ENCODE results near the gene SFXN3.

SFXN3 gene

DNA sequence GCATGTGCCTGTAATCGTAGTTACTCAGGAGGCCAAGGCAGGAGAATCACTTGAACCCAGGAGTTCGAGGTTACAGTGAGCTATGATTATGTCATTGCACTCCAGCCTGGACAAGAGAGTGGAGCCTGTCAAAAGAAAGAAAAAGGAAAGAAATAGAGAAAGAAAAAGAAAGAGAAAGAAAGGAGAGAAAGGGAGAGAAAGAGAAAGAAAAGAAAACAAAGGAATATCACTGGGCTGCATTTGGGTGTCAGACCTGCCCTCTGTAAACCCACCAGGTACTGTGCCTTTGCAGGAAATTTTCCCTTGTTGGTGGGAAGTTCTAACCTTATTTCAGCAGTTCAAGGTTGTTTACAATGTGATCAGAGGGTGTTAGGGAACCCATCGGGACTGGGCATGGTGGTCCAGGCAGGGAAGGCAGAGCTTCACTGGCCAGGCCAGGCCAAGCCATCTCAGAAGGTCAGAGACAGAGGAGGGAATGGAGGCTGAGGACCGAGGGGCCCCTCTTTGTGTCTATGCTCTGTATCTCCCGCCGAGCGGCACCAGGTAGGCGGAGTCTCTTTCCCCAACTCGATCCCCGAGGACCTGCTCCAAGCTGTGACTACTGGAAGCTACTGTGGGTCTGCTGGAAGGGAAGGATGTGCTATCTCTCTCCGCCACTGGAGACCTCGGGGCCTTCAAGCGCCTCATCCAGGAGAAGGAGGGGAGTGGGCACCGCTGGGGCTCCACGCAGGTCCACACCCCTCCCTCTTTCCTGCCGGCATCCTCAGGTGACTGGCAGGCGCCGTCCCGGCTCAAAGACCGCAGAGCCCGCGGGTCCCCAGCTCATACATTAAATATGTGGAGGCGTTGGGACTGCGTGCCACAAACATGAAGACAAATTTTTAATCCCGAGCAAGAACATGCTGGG lies 15.6 kb downstream of the SFXN3 start:
- H3K4me3 ChIP-seq (ENCODE audit: low read length) = no peak overlapping the region
- H3K36me3 ChIP-seq (ENCODE audit: control insufficient read depth, insufficient read depth, low read length) = no peaks in the 10 kb centered on the region
- peaks cover 49% of the 10 kb centered on the region for H3K27me3 ChIP-seq (ENCODE audit: control insufficient read depth, insufficient read depth, low read length)
- no peak for DNase-seq (ENCODE audit: low read depth, low spot score)
- H3K9me3 ChIP-seq (ENCODE audit: control insufficient read depth, insufficient read depth, low read length) = no peaks in the 10 kb centered on the region
- WGBS (ENCODE audit: insufficient coverage, insufficient read length) = no CpG with 5 or more reads among the region's 25 CpGs
- H3K4me1 ChIP-seq (ENCODE audit: control insufficient read depth, insufficient read depth, low read length) = peaks cover 11% of the 10 kb centered on the region
- no peak overlapping the region for H3K27ac ChIP-seq (ENCODE audit: low read length)

DNA sequence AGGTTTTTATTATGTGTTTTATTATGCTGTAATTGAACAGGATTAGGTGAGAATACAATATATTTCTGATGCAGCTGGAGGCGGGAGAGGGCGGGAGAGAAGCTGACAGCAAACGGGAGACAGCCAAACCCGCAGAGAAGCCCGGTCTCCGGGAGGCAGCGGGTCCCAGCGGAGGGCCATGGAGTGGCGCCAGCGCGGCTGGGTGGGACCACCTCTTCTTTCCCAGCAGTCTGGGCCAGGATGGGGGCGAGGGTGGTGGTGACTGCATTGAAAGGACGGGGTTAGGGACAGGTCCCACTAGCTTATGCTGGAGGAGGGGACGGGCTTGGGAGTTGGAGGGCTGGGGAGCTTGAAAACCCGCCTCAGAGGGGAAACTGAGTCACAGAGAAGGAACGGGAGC lies 16.2 kb downstream of the SFXN3 start:
- Histone ChIP-seq H3K4me3 (ENCODE audit: low read length) (no peak overlapping the region), H3K27me3 (ENCODE audit: control insufficient read depth, insufficient read depth, low read length) (peaks cover 49% of the 10 kb centered on the region), H3K36me3 (ENCODE audit: control insufficient read depth, insufficient read depth, low read length) (no peaks in the 10 kb centered on the region), H3K9me3 (ENCODE audit: control insufficient read depth, insufficient read depth, low read length) (no peaks in the 10 kb centered on the region), H3K4me1 (ENCODE audit: control insufficient read depth, insufficient read depth, low read length) (peaks cover 11% of the 10 kb centered on the region), H3K27ac (ENCODE audit: low read length) (no peak overlapping the region)
- DNase-seq (ENCODE audit: low read depth, low spot score) = no peak
- WGBS (ENCODE audit: insufficient coverage, insufficient read length) = no CpG with 5 or more reads among the region's 16 CpGs

DNA sequence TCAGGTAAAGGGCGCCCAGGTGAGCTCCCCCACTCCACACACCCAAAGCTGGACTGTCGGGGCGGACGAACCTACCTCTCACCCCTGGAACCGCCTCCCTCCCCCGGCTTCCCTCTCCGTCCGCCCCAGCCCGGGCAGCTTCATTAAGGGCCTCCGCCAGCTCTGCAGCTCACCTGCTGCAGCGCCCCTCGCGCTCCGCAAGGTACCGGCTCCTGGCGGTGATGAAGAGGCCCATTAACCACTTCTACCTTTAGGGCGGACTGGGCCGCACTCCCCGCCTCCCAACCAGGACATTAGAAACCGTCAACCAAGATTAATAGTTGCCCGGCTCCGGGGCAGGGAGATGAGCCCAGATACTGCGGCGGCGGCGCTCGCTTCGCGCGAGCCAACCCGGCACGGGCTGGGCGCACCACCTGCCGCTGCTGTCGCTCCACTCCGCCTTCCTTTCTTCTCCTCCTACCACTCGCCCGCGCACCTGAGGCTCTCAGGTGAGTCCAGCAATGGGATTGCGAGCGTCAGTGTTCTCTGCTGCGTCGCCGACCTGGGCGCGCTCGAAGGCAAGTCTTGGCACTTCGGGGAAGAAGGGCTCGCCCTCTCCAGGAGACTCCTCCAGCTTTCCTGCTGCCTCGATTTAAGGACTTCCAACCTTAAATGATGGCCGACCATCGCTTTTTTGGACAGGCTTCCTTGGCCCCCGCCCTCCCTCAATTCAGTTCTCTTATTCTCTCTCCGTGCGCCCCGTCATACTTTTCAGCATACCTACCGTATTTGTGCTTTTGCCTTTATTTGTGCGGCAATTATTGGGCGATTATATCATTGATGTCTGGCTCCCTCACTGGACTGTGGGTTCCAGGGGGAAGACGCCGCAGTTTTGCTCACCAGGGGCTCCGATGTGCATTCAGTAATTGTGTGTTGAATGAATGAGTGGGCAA lies 17.2 kb downstream of the SFXN3 start:
- H3K9me3 ChIP-seq (ENCODE audit: control insufficient read depth, insufficient read depth, low read length) = no peaks in the 10 kb centered on the region
- H3K4me1 ChIP-seq (ENCODE audit: control insufficient read depth, insufficient read depth, low read length) = peaks cover 9% of the 10 kb centered on the region
- H3K27ac ChIP-seq (ENCODE audit: low read length) = no peak overlapping the region
- H3K36me3 ChIP-seq (ENCODE audit: control insufficient read depth, insufficient read depth, low read length) = no peaks in the 10 kb centered on the region
- H3K4me3 ChIP-seq (ENCODE audit: low read length) = no peak overlapping the region; the same call in 1 of the 2 replicates
- no peak for DNase-seq (ENCODE audit: low read depth, low spot score)
- H3K27me3 ChIP-seq (ENCODE audit: control insufficient read depth, insufficient read depth, low read length) = peaks cover 49% of the 10 kb centered on the region
- no CpG with 5 or more reads among the region's 62 CpGs for WGBS (ENCODE audit: insufficient coverage, insufficient read length)

- Histone ChIP-seq H3K36me3 (ENCODE audit: control insufficient read depth, insufficient read depth, low read length) (no peaks in the 10 kb centered on the region), H3K4me1 (ENCODE audit: control insufficient read depth, insufficient read depth, low read length) (peaks cover 7% of the 10 kb centered on the region; the same call in 1 of the 2 replicates), H3K27me3 (ENCODE audit: control insufficient read depth, insufficient read depth, low read length) (peaks cover 45% of the 10 kb centered on the region), H3K27ac (ENCODE audit: low read length) (no peak overlapping the region), H3K9me3 (ENCODE audit: control insufficient read depth, insufficient read depth, low read length) (no peaks in the 10 kb centered on the region), H3K4me3 (ENCODE audit: low read length) (no peak overlapping the region)
- no peak for DNase-seq (ENCODE audit: low read depth, low spot score)
- WGBS (ENCODE audit: insufficient coverage, insufficient read length) = no CpG with 5 or more reads among the region's 42 CpGs
Observed at GRCh38 chr10:101050208-101051069, 19.4 kb downstream of the SFXN3 start.

DNA sequence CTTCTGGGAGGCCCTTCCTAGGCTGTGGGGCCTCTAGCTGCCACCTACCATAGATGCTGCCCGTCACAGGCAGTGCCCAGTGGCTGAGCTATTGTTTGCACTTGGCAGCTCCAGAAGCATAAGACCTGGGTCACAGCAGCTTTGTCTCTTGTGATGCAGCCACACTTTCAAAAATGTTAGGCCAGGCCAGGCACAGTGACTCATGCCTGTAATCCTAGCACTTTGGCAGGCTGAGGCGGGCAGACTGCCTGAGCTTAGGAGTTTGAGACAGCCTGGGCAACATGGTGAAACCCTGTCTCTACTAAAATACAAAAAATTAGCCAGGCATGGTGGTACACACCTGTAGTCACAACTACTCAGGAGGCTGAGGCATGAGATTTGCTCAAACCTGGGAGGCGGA lies 21.3 kb downstream of the SFXN3 start:
- Histone ChIP-seq H3K4me1 (ENCODE audit: control insufficient read depth, insufficient read depth, low read length) (peaks cover 5% of the 10 kb centered on the region; the same call in 1 of the 2 replicates), H3K4me3 (ENCODE audit: low read length) (no peak overlapping the region), H3K9me3 (ENCODE audit: control insufficient read depth, insufficient read depth, low read length) (no peaks in the 10 kb centered on the region), H3K27ac (ENCODE audit: low read length) (no peak overlapping the region), H3K27me3 (ENCODE audit: control insufficient read depth, insufficient read depth, low read length) (peaks cover 36% of the 10 kb centered on the region), H3K36me3 (ENCODE audit: control insufficient read depth, insufficient read depth, low read length) (no peaks in the 10 kb centered on the region)
- DNase-seq (ENCODE audit: low read depth, low spot score) = no peak
- no CpG with 5 or more reads among the region's 3 CpGs for WGBS (ENCODE audit: insufficient coverage, insufficient read length)

DNA sequence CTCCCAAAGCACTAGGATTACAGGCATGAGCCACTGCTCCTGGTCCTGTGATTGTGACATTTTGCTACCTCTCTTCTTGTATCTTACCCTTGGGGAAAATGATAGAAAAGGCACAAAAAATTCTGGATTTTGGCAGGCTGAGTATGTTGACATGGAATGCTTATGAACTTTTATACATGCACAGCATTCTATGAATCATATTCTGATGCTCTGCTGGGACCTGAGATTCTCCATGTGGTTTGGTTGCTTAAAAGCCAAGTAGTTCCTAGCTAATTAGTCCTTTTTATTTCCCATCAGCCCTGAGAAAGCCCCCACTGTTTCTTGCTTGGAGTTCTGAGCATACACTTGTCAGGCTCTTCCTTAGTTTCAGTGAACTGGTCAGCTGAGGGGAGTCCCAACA lies 22.5 kb downstream of the SFXN3 start:
- Histone ChIP-seq H3K36me3 (ENCODE audit: control insufficient read depth, insufficient read depth, low read length) (no peaks in the 10 kb centered on the region), H3K4me1 (ENCODE audit: control insufficient read depth, insufficient read depth, low read length) (peaks cover 5% of the 10 kb centered on the region; the same call in 1 of the 2 replicates), H3K4me3 (ENCODE audit: low read length) (no peak overlapping the region), H3K27ac (ENCODE audit: low read length) (no peak overlapping the region), H3K27me3 (ENCODE audit: control insufficient read depth, insufficient read depth, low read length) (peaks cover 23% of the 10 kb centered on the region), H3K9me3 (ENCODE audit: control insufficient read depth, insufficient read depth, low read length) (no peaks in the 10 kb centered on the region)
- no peak for DNase-seq (ENCODE audit: low read depth, low spot score)

DNA sequence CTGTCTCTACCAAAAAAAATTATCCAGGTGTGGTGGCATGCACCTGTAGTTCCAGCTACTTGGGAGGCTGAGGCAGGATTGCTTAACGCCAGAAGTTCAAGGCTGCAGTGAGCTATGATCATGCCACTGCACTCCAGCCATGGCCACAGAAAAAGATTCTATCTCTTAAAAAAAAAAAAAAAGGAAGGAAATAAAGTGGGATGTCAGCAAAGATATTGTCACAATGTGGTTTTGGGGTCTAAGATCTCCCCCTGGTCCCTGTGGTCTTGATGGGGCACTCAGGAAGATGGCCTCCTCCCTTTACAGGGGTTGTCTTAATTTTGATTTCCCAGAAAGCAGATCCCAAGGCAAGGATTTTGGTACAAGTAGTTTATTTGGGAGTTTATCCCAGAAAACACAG lies 23.3 kb downstream of the SFXN3 start:
- peaks cover 5% of the 10 kb centered on the region; the same call in 1 of the 2 replicates for H3K4me1 ChIP-seq (ENCODE audit: control insufficient read depth, insufficient read depth, low read length)
- H3K27ac ChIP-seq (ENCODE audit: low read length) = no peak overlapping the region
- H3K4me3 ChIP-seq (ENCODE audit: low read length) = no peak overlapping the region
- no CpG with 5 or more reads among the region's 1 CpG for WGBS (ENCODE audit: insufficient coverage, insufficient read length)
- no peaks in the 10 kb centered on the region for H3K9me3 ChIP-seq (ENCODE audit: control insufficient read depth, insufficient read depth, low read length)
- no peak for DNase-seq (ENCODE audit: low read depth, low spot score)
- peaks cover 15% of the 10 kb centered on the region for H3K27me3 ChIP-seq (ENCODE audit: control insufficient read depth, insufficient read depth, low read length)
- no peaks in the 10 kb centered on the region for H3K36me3 ChIP-seq (ENCODE audit: control insufficient read depth, insufficient read depth, low read length)

- WGBS (ENCODE audit: insufficient coverage, insufficient read length) = no CpG with 5 or more reads among the region's 5 CpGs
Observed at GRCh38 chr10:101054876-101055275, 23.8 kb downstream of the SFXN3 start.

DNA sequence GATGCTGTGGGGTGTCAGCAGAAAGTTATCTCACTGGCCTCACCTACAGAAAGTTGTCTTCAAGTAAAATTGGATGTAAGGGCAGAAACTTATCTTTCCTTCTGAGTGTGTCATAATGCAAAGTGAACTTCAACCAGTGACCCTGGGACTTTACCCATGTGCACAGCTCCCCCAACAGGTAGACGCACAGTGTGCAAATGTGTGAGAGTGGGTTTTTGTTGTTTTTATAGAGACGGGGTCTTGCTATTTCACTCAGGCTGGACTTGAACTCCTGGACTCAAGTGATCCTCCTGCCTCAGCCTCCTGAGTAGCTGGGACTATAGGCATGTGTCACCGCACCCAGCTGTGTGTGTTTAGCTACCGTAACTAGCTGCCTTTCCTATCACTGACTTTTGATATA lies 24.4 kb downstream of the SFXN3 start:
- Histone ChIP-seq H3K4me1 (ENCODE audit: control insufficient read depth, insufficient read depth, low read length) (0 out of 2 replicates have a peak, but pooled peaks cover 4% of the 10 kb centered on the region), H3K4me3 (ENCODE audit: low read length) (no peak overlapping the region), H3K27ac (ENCODE audit: low read length) (no peak overlapping the region), H3K9me3 (ENCODE audit: control insufficient read depth, insufficient read depth, low read length) (no peaks in the 10 kb centered on the region), H3K36me3 (ENCODE audit: control insufficient read depth, insufficient read depth, low read length) (no peaks in the 10 kb centered on the region), H3K27me3 (ENCODE audit: control insufficient read depth, insufficient read depth, low read length) (peaks cover 7% of the 10 kb centered on the region; the same call in 1 of the 2 replicates)
- no peak for DNase-seq (ENCODE audit: low read depth, low spot score)
- no CpG with 5 or more reads among the region's 4 CpGs for WGBS (ENCODE audit: insufficient coverage, insufficient read length)

More at GRCh38 chr10:101054876-101055275, 23.8 kb downstream of the SFXN3 start:
- no peak overlapping the region for H3K27ac ChIP-seq (ENCODE audit: low read length)
- no peaks in the 10 kb centered on the region for H3K36me3 ChIP-seq (ENCODE audit: control insufficient read depth, insufficient read depth, low read length)
- no peaks in the 10 kb centered on the region for H3K9me3 ChIP-seq (ENCODE audit: control insufficient read depth, insufficient read depth, low read length)
- no peak for DNase-seq (ENCODE audit: low read depth, low spot score)
- peaks cover 10% of the 10 kb centered on the region; the same call in 1 of the 2 replicates for H3K27me3 ChIP-seq (ENCODE audit: control insufficient read depth, insufficient read depth, low read length)
- H3K4me1 ChIP-seq (ENCODE audit: control insufficient read depth, insufficient read depth, low read length) = peaks cover 5% of the 10 kb centered on the region; the same call in 1 of the 2 replicates
- no peak overlapping the region for H3K4me3 ChIP-seq (ENCODE audit: low read length)
